NCI-H187 treated with DMSO at 0.1 percent for 48 hours (cell line): Measurements from ENCODE around the gene PZP.

Source experiments
- DNase-seq: peaks from one replicate; lab custom pipeline; 2025; lab: John Stamatoyannopoulos, UW

Gene PZP

DNA sequence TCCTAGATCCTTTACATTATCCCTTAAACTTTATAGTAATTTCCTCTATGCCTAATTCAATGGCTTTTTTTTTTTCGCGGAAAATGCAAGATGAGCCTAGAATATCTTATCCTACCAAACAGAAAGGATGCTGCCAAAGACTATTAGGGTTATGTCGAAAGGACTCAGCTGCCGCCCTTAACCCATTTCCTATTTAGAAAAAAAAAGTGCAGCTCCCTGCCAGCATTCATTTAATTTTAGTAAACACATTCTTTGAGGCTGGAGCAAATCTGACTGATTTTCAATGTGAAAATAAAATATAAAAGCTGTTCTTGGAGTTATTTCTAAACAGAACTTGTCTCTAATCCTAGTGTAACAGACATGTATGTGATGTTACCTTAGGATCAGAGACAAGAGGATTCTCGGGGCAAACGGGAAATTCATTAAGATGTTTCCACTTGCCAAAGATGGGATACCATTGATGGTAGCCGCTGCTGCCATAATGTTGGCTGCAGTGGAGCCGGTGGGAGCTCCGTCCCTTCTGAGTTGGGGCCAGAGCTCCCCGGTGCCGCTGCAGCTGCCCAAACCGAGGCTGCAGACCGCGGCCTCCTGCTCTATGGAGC lies 84.3 kb downstream of the PZP start:
- no peak for DNase-seq

GRCh38 chr12:9122091-9122609 lies 86.0 kb downstream of the PZP start:
- DNase-seq, result no peak

DNA sequence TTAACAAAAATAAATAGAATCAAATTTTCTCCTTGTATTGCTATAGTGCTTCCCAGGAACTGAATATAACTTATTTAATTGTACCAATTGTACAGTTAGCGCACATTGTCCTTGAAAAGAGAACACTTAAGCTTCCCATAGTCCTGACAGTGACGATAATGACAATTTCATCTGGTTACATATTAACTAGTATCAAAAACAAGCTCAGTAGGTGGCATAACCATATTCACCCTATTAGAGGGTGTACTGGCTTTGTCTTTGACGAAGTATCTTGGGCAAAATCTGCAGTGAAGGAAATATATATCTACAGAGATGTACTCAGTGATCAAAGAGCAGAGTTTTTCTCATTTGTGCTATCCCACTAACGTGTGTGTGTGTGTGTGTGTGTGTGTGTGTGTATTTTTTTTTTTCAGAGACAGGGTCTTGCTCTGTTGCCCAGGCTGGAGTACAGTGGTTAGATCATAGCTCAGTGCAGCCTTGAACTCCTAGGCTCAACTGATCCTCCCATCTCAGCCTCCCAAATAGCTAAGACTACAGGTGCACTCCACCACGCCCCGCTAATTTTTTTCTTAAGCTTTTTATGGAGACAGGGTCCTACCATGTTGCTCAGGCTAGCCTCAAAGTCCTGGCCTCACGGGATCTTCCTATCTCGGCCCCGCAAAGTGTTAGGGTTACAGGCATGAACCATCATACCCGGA lies 87.6 kb downstream of the PZP start:
- no peak for DNase-seq

DNA sequence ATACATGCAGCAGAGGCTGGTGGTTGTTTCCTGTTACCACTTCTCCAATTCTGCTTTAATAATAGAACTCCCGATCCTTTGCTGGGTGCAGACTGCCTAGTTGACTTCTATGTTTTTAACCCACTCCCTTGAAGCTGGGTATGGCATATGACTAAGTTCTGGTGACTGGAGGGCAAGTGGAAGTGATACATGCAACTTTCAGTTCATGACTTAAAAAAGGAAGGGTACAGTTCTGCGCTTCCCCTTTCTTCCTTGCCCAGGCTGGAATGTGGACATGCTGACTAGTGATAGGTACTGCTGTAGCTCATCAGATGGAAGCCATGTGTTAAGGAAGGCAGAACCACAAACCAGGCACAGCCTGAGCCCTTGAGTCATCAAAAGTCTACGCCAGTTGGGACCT lies 90.0 kb downstream of the PZP start:
- no peak for DNase-seq

DNA sequence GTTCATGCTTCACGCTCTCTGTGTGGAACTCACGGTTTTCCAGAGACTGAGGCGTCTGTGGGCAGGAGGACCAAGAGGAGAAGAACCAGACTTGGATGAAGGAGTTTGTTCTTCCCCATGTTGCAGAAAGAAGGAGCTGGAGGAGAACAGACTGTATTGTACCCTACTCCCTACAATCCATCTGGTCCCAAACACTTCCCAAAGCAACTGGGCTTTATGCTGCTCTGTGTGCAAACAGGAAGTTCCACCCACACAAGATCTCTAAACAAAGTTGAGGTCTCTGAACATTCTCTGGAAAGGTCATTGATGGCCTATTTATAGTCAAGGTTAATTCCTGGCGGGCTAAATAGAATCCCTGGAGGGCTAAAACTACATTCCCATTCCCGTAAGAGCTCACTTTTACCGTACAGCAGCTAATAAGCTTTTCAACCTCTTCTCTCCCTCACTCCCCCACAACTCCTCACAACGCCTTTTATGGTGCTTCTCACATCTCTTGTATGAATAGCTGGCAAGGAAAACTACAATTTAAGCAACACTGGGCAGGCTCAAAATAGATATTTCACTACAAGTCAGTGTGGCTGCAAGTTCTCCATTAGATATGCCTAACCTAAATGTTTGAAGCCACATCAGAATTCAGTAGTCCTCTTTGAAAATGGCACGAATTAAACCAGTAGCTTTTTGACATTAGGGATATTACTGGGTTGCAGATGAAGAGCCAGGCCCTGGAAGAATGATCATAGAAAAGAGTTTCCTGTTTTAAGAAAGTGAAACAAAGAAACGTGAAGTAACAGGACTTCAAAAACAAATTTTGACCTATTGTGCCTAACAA lies 92.2 kb downstream of the PZP start, which contains the start of gene A2M:
A2M (minus strand) TSS at position 189 of the 829 bp plus-strand sequence; CDS start at position 119, 70 bp downstream.
- no peak for DNase-seq

GRCh38 chr12:9114946-9115345 lies 93.2 kb downstream of the PZP start:
- DNase-seq, result no peak

- no peak for DNase-seq
These were observed 94.2 kb downstream of the PZP start for GRCh38 chr12:9113987-9114309.

GRCh38 chr12:9113296-9113986 lies 94.8 kb downstream of the PZP start:
- no peak for DNase-seq

- DNase-seq, result no peak
These were observed 95.9 kb downstream of the PZP start for GRCh38 chr12:9112076-9112853.

GRCh38 chr12:9111525-9111924 lies 96.7 kb downstream of the PZP start:
- DNase-seq, result no peak

DNA sequence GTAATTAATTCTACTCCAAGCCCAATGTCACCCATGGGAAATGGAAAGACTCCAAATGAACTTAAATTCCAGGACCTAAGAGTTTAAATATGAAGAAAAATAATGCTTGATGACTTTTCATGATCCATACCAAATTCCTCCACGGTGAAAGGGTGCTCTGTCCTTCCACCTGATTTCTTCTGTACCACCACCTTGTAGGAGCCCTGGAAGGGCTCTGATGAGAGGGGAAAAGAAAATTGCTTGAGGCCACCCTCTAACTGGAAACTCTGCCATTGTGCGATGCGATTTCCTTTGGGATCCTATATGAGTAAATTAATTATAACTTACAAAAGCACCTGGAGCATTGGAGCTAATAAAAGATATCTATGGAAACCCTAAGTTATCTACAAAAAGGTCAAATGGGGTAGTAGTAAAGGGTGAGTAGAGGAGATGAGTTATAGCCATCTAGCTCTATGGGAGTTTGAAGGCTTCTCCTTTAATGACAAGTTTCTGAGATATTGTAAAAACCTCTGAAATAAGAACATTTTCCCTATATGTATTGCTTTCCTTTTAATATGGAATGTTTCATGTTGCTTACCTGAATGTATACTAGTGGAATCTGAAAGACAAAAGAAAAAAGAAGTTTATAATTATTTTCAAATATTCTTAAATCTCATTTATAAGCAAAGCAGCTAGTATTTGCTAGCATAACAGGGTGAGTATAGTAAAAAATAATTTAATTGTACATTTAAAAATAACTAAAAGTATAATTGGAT lies 98.3 kb downstream of the PZP start:
- no peak for DNase-seq

DNA sequence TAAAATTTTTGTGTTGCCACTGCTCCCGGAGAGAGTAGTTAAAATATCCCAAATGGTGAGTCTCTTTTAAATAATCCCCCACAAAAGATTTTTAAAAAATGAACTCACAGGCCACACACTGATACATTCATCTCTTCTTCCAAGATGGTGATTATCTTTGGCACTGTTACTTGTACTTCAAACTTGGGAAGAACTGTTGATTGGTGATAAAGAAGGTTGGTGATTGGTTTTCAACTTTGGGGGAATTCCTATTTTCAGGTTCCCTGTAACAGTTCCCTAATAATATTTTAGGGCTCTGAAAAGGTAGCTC lies 99.0 kb downstream of the PZP start:
- DNase-seq, result no peak

- DNase-seq, result no peak
These were observed 99.5 kb downstream of the PZP start for GRCh38 chr12:9108504-9109212.

DNA sequence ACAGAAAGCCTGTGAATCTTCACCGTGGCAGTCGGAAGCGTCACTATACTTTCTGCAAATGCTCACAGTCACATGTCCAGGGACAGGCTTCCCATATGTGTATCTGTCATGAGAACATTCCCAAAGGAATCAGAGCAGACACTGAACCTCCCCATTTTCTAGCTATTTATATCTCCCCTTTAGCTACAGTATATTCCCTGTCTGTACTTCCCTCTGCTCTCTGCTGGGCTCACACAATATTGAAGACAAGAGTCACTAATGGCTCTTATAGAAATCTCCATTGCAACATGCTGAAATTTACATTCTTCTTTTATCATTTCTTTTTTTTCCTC lies 100.7 kb downstream of the PZP start:
- no peak for DNase-seq

GRCh38 chr12:9106610-9107541 lies 101.3 kb downstream of the PZP start:
- no peak for DNase-seq

DNA sequence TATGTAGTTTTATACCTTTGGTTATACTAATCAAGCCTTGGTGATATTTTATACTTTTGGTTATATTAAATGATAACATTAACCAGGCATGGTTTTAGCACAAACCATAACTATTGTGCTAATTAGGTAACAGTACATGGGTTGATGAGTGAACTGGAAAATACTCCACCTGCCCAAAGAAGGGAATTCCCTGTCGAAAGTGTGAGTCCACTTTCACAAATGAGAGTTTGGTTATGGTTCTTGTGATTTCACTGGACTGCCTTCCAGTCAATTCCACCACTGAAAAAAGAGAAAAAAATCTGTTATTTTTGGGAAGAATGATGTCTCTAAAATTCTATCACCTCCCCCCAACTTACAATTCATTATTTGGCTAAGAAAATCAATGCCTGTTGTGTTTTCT lies 102.1 kb downstream of the PZP start:
- DNase-seq, result no peak

DNA sequence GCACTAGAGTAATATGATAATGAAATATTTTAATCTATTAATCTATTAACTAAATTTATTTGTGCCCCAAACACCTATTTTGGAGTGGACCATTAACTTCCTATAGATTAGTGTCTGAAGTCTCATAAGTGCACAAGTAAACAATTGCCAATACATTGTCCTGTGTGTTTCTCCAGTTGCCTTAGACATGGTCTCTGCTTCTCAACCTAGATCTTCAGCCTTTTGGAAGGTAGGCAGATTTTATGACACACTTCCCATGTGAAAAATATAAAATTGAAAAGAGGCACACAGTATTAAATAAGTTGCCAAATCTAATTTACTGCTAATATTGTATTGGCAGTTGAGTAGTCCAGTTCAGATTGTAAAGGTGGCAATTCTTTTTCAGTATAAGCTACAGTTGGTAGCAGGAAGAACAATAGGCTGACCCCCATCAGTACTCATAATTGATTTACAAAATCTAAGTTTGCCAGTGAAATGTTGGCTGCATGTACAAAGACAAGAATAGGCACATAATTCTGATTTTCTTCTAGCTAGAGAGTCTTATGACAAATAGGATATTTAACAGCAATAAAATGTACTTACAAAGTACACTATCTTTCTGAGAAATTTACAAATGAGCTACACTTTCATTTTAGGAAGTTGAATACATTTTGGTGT lies 103.3 kb downstream of the PZP start:
- no peak for DNase-seq

DNA sequence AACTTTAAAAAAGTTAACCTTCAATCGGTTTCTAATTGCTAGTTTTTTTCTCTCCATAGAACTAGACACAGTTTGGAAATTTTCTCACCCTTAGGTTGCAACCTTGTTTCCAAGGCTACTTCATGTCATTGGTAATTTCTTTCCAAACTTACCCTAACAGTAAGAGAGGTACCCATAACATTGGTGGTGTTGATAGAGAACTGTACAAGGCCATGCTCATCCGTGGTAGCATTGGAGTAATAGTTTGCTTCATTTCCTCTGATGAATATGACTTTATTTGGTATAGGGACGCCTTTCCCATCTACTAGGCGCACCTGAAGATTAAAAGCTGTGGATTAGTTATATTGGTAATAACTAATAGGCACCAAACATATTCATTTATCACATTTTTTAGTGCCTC lies 104.1 kb downstream of the PZP start:
- DNase-seq, result no peak
